K562 (cell line): ENCODE results near the gene PRCC.

Source experiments
- CREM ChIP-seq: IDR thresholded peaks from 2 replicates; pipeline ENCODE4 v1.6.1; 2014; ENCODE audit warnings: antibody characterized with exemption, low read depth
- ERF ChIP-seq: fragments of 450-650 bp; formaldehyde crosslinking; IDR thresholded peaks from 2 replicates; pipeline ENCODE4 v1.4.0; 2020; ENCODE audit warnings: mild to moderate bottlenecking, mixed read lengths
- GABPA ChIP-seq: fragments of 200-800 bp; sonication (Bioruptor generic); conservative IDR thresholded peaks from 2 replicates; pipeline ENCODE4 v1.6.1; 2016; ENCODE audit warnings: low read depth, missing genetic modification characterization, missing compliant biosample characterization
- TCF7L2 ChIP-seq: fragments of 150-350 bp; IDR thresholded peaks from 2 replicates; pipeline ENCODE4 v1.6.1; 2016; ENCODE audit warnings: low read depth, mild to moderate bottlenecking, low read length, moderate library complexity
- ZNF124 ChIP-seq: sonication (generic); formaldehyde crosslinking; IDR thresholded peaks from 2 replicates; pipeline ENCODE4 v1.8.1; 2022; ENCODE audit warnings: missing genetic modification reagents
- ZNF146 ChIP-seq: IDR thresholded peaks from one replicate; pipeline ENCODE4 v1.6.1; 2018; ENCODE audit warnings: missing compliant biosample characterization; ENCODE audit not compliant: unreplicated experiment
- ZNF274 ChIP-seq: IDR thresholded peaks from 2 replicates; pipeline ENCODE4 v1.6.1; 2011; ENCODE audit warnings: low read depth, mild to moderate bottlenecking, low read length, moderate library complexity, borderline replicate concordance
- ZZZ3 ChIP-seq: fragments of 450-650 bp; IDR thresholded peaks from 2 replicates; pipeline ENCODE4 v1.6.1; 2016; ENCODE audit warnings: antibody characterized with exemption, mild to moderate bottlenecking, moderate library complexity

GRCh38 chr1:156767879-156768604, 707 bp downstream of the PRCC start:
- no peak for TF ChIP-seq ZNF124 (CRISPR knock-in tag)
- TF ChIP-seq ZZZ3: no peak
- no peak for TF ChIP-seq GABPA (tag)
- no peak for TF ChIP-seq TCF7L2
- no peak for TF ChIP-seq CREM
- no peak for TF ChIP-seq ERF (CRISPR knock-in tag)
- no peak for TF ChIP-seq ZNF146 (CRISPR knock-in tag)
- no peak for TF ChIP-seq ZNF274
